MCF 10A (cell line): Measurements from ENCODE around the gene CAPG. TPM values are rescaled to one million over a fixed set of nuclear protein-coding genes. Genes with fewer than 3 reads are reported as not detected.

Experiments used
- BruUV-seq: library from RNA; stranded (reverse); fragments of 400-500 nt; replicated peaks from 2 replicates; lab custom pipeline; 2021; lab: Mats Ljungman, UMichigan
- CTCF ChIA-PET: fragments of 300-600 bp; sonication (Branson Sonifier 250); formaldehyde crosslinking; extraction: SDS; loops from one replicate; lab custom pipeline; 2021; ENCODE audit warnings: antibody characterized with exemption, inconsistent platforms; lab: Yijun Ruan, JAX
- POLR2A ChIA-PET: fragments of 300-600, 350-650 bp; sonication (Branson Sonifier 250); formaldehyde crosslinking; extraction: SDS; loops from one replicate; lab custom pipeline; 2020; ENCODE audit warnings: antibody characterized with exemption, inconsistent platforms; lab: Yijun Ruan, JAX
- DNase-seq: peaks from one replicate; pipeline ENCODE4 v3.0.0-alpha.2; 2018; ENCODE audit not compliant: unreplicated experiment
- H3K27ac Mint-ChIP-seq: one replicate; pipeline ENCODE4 v1.8.0; 2022; ENCODE audit warnings: mild to moderate bottlenecking, low read depth, mixed read lengths; ENCODE audit not compliant: unreplicated experiment
- H3K27me3 Mint-ChIP-seq: one replicate; pipeline ENCODE4 v1.8.0; 2022; ENCODE audit warnings: mixed read lengths; ENCODE audit not compliant: insufficient read depth, unreplicated experiment
- H3K36me3 Mint-ChIP-seq: one replicate; pipeline ENCODE4 v1.8.0; 2022; ENCODE audit warnings: mild to moderate bottlenecking, moderate library complexity, mixed read lengths; ENCODE audit not compliant: insufficient read depth, unreplicated experiment
- H3K4me1 Mint-ChIP-seq: one replicate; pipeline ENCODE4 v1.8.0; 2022; ENCODE audit warnings: mixed read lengths; ENCODE audit not compliant: insufficient read depth, unreplicated experiment
- H3K4me3 Mint-ChIP-seq: one replicate; pipeline ENCODE4 v1.8.0; 2022; ENCODE audit warnings: mild to moderate bottlenecking, moderate library complexity, mixed read lengths; ENCODE audit not compliant: unreplicated experiment
- H3K9me3 Mint-ChIP-seq: one replicate; pipeline ENCODE4 v1.8.0; 2022; ENCODE audit warnings: mixed read lengths; ENCODE audit not compliant: unreplicated experiment
- CTCF ChIP-seq: fragments of 200-600 bp; IDR thresholded peaks from one replicate; pipeline ENCODE4 v1.8.0; 2022; ENCODE audit warnings: antibody characterized with exemption, mild to moderate bottlenecking; ENCODE audit not compliant: unreplicated experiment
- intact Hi-C: fragments of 100-400 bp; cut with micrococcal nuclease; formaldehyde crosslinking; loops from 2 replicates; pipeline ENCODE4 v1.14.1; 2022
- total RNA-seq: library from RNA; stranded (reverse); gene quantifications from 2 replicates; pipeline ENCODE4 v1.2.3, GENCODE V29; 2022

CAPG gene
- total RNA-seq, 1 experiment from 2014 or later: 188 TPM

GRCh38 chr2:85430752-85431569 is 20.8 kb upstream of the CAPG start:
- POLR2A ChIA-PET: interaction anchor here (0.7 to 16.8 kb wide), 2 partner anchors 37 to 113 kb away, joined by 3 to 287 read pairs; partner anchors contain the start of gene MAT2A
- no peak for TF ChIP-seq CTCF

GRCh38 chr2:85429924-85430289 is 19.7 kb upstream of the CAPG start:
- H3K27ac Mint-ChIP-seq: no peak overlapping the region
- peaks cover 8% of the 10 kb centered on the region for H3K36me3 Mint-ChIP-seq
- peaks cover 9% of the 10 kb centered on the region for H3K4me1 Mint-ChIP-seq
- no peak for TF ChIP-seq CTCF
- no peak for DNase-seq
- BruUV-seq: no TSS peak
- H3K9me3 Mint-ChIP-seq: no peaks in the 10 kb centered on the region
- H3K27me3 Mint-ChIP-seq: no peaks in the 10 kb centered on the region
- ChIA-PET CTCF (interaction anchor here (0.6 to 12.3 kb wide), 5 partner anchors 9 to 144 kb away, joined by 3 to 293 read pairs (median 3); no protein-coding TSS in a partner anchor), POLR2A (interaction anchor here (0.9 to 1.3 kb wide), 3 partner anchors 69 to 165 kb away, joined by 3 to 5 read pairs (median 3); partner anchors contain the start of genes MAT2A and RNF181)
- intact Hi-C loops: no loop called here
- H3K4me3 Mint-ChIP-seq: no peak overlapping the region

More at GRCh38 chr2:85430752-85431569, 20.8 kb upstream of the CAPG start:
- intact Hi-C loops: no loop called here
- BruUV-seq: no TSS peak
- peaks cover 10% of the 10 kb centered on the region for H3K4me1 Mint-ChIP-seq
- CTCF ChIA-PET: interaction anchor here (0.5 to 1.3 kb wide), 6 partner anchors 11 to 104 kb away, joined by 3 to 7 read pairs (median 3); no protein-coding TSS in a partner anchor
- H3K4me3 Mint-ChIP-seq: no peak overlapping the region
- DNase-seq: no peak
- H3K9me3 Mint-ChIP-seq: no peaks in the 10 kb centered on the region
- peaks cover 4% of the 10 kb centered on the region for H3K36me3 Mint-ChIP-seq
- no peak overlapping the region for H3K27ac Mint-ChIP-seq
- no peaks in the 10 kb centered on the region for H3K27me3 Mint-ChIP-seq

GRCh38 chr2:85429213-85429923 is 19.2 kb upstream of the CAPG start:
- ChIA-PET POLR2A (interaction anchor here (0.7 to 1.7 kb wide), 6 partner anchors 10 to 166 kb away, joined by 3 to 6 read pairs (median 4); partner anchors contain the start of genes MAT2A, RNF181 and SH2D6), CTCF (interaction anchor here (0.6 to 12.3 kb wide), 6 partner anchors 8 to 144 kb away, joined by 3 to 293 read pairs (median 3); no protein-coding TSS in a partner anchor)
- H3K4me1 Mint-ChIP-seq: peaks cover 9% of the 10 kb centered on the region
- no peak for TF ChIP-seq CTCF
- H3K27me3 Mint-ChIP-seq: no peaks in the 10 kb centered on the region
- H3K9me3 Mint-ChIP-seq: no peaks in the 10 kb centered on the region
- no peak overlapping the region for H3K27ac Mint-ChIP-seq
- no peak for DNase-seq
- peaks cover 8% of the 10 kb centered on the region for H3K36me3 Mint-ChIP-seq
- no peak overlapping the region for H3K4me3 Mint-ChIP-seq
- no TSS peak for BruUV-seq
- intact Hi-C loops: no loop called here
